ENCODE measurements around the gene TMEM126B.

Gene TMEM126B

GRCh38 chr11:85679576-85679975, 51.2 kb downstream of the TMEM126B start:
- in situ Hi-C loops (cut with HindIII; ENCODE audit: low pct_unique_long_range_greater_than_20kb, low sequenced_read_pairs): no loop called here
- DNase-seq (ENCODE audit: low read depth in 1 of 2, low spot score in 1 of 2): no peak
- TF ChIP-seq JUND (IDR thresholded peaks at IDR 0.05; ENCODE audit: low read depth): no peak

- peak in 1 of 2 experiments; percentile 36 for DNase-seq (ENCODE audit: low read depth in 1 of 2, low spot score in 1 of 2)
- in situ Hi-C loops (cut with HindIII; ENCODE audit: low pct_unique_long_range_greater_than_20kb, low sequenced_read_pairs): no loop called here
Observed at GRCh38 chr11:85680897-85681296, 52.5 kb downstream of the TMEM126B start.

GRCh38 chr11:85682330-85683305, 54.2 kb downstream of the TMEM126B start:
- no peak for DNase-seq (ENCODE audit: low read depth in 1 of 2, low spot score in 1 of 2)
- TF ChIP-seq JUND (IDR thresholded peaks at IDR 0.05; ENCODE audit: low read depth): no peak
- in situ Hi-C loops (cut with HindIII; ENCODE audit: low pct_unique_long_range_greater_than_20kb, low sequenced_read_pairs): no loop called here

More at GRCh38 chr11:85680897-85681296, 52.5 kb downstream of the TMEM126B start:
- no peak for TF ChIP-seq JUND (IDR thresholded peaks at IDR 0.05; ENCODE audit: low read depth)

GRCh38 chr11:85685125-85685819, 56.9 kb downstream of the TMEM126B start:
- in situ Hi-C loops (cut with HindIII; ENCODE audit: low pct_unique_long_range_greater_than_20kb, low sequenced_read_pairs): no loop called here
- TF ChIP-seq JUND (IDR thresholded peaks at IDR 0.05; ENCODE audit: low read depth): no peak
- DNase-seq (ENCODE audit: low read depth in 1 of 2, low spot score in 1 of 2): no peak

GRCh38 chr11:85685820-85686459, 57.5 kb downstream of the TMEM126B start, which contains the start of gene CCDC89:
TSS of gene CCDC89 (minus strand) at chr11:85686195. CDS start at chr11:85686130, 65 bp downstream.
- DNase-seq (ENCODE audit: low read depth in 1 of 2, low spot score in 1 of 2): peak in 1 of 2 experiments; percentile 77
- TF ChIP-seq JUND (IDR thresholded peaks at IDR 0.05; ENCODE audit: low read depth): no peak
- in situ Hi-C loops (cut with HindIII; ENCODE audit: low pct_unique_long_range_greater_than_20kb, low sequenced_read_pairs): no loop called here

Measured in T47D (cell line).